Activated CD4-positive, alpha-beta T cell treated with anti-CD3 and anti-CD28 coated beads, Interleukin-2, amount 10 ng/mL, durations not matched to agents 24 days and 14 days (primary cell): Measurements from ENCODE around the gene ALDOB. TPM values are rescaled to one million over a fixed set of nuclear protein-coding genes. Genes with fewer than 3 reads are reported as not detected.

Source experiments
- DNase-seq: peaks from one replicate; pipeline ENCODE4 v3.0.0; 2022
- H3K27ac Mint-ChIP-seq: one replicate; pipeline ENCODE4 v1.8.0; 2022; ENCODE audit warnings: mild to moderate bottlenecking, mixed read lengths
- H3K27me3 Mint-ChIP-seq: one replicate; pipeline ENCODE4 v1.8.0; 2022; ENCODE audit warnings: mixed read lengths
- H3K36me3 Mint-ChIP-seq: one replicate; pipeline ENCODE4 v1.8.0; 2022; ENCODE audit warnings: low read depth, mild to moderate bottlenecking, mixed read lengths
- H3K4me1 Mint-ChIP-seq: one replicate; pipeline ENCODE4 v1.8.0; 2021; ENCODE audit warnings: mixed read lengths
- H3K4me3 Mint-ChIP-seq: one replicate; pipeline ENCODE4 v1.8.0; 2022; ENCODE audit warnings: mild to moderate bottlenecking, moderate library complexity, mixed read lengths
- H3K9me3 Mint-ChIP-seq: one replicate; pipeline ENCODE4 v1.8.0; 2021; ENCODE audit warnings: mixed read lengths
- intact Hi-C: fragments of 100-400 bp; cut with micrococcal nuclease; formaldehyde crosslinking; loops from one replicate; pipeline ENCODE4 v1.15.1; 2023
- total RNA-seq: library from RNA; stranded (reverse); gene quantifications from 2 replicates; pipeline ENCODE4 v1.2.3, GENCODE V29; 2022

Gene ALDOB
- total RNA-seq, 1 donor from 2014 or later, result not detected

DNA sequence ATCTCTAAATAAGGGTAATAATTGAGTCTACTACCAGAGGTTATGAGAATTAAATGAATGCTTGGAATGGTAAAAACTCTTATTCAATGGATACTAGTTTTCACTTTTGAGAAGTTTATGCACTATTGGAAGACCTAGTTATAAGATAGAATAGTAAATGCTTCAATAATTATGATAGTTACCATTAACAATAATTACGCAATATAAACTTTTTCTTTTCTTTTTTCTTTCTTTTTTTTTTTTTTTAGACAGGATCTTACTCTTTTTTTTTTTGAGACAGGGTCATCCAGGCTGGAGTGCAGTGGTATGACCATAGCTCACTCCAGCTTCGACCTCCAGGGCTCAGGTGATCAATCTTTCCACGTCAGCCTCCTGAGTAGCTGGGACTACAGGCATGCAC is 6.7 kb downstream of the ALDOB start:
- H3K4me1 Mint-ChIP-seq, result no peaks in the 10 kb centered on the region
- peaks cover 4% of the 10 kb centered on the region for H3K9me3 Mint-ChIP-seq
- H3K27me3 Mint-ChIP-seq, result no peaks in the 10 kb centered on the region
- intact Hi-C loops, result no loop called here
- no peak for DNase-seq
- H3K36me3 Mint-ChIP-seq, result no peaks in the 10 kb centered on the region
- H3K27ac Mint-ChIP-seq, result no peak overlapping the region
- H3K4me3 Mint-ChIP-seq, result no peak overlapping the region

DNA sequence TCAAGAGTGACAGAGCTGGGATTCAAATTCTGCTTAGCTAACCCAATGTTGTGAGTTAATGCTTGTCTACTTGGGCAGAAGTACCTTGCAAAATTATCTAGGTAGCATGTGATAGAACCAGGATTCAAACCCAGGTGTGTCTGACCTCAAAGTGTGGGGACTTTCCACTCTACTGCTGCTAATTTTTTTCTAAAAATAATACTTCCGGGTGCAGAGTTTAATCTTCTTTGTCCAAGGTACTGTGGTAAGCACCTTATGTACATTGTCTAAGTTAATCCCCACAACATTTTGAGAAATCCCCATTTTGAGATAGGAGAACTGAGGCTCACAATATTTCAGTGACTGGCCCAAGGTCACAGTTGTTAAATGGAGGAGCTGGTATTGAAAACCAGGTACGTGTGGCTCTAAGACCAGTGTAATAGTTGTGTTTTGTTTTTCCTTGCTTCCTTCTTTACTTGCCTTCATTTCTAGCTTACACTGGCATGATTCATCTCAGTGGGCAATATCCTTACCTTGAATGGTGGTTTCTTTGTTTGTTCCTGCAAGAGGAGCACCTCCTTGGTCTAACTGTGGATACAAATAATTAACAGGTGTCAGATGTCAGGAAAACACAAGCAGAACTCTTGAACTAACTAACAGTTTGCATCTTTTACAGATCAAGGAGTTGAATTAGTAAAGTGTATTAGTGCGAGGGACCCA is 7.5 kb downstream of the ALDOB start:
- no peak for DNase-seq
- H3K4me3 Mint-ChIP-seq, result no peak overlapping the region
- H3K27me3 Mint-ChIP-seq, result no peaks in the 10 kb centered on the region
- H3K9me3 Mint-ChIP-seq, result peaks cover 8% of the 10 kb centered on the region
- H3K36me3 Mint-ChIP-seq, result no peaks in the 10 kb centered on the region
- H3K4me1 Mint-ChIP-seq, result no peaks in the 10 kb centered on the region
- intact Hi-C loops, result no loop called here
- no peak overlapping the region for H3K27ac Mint-ChIP-seq

DNA sequence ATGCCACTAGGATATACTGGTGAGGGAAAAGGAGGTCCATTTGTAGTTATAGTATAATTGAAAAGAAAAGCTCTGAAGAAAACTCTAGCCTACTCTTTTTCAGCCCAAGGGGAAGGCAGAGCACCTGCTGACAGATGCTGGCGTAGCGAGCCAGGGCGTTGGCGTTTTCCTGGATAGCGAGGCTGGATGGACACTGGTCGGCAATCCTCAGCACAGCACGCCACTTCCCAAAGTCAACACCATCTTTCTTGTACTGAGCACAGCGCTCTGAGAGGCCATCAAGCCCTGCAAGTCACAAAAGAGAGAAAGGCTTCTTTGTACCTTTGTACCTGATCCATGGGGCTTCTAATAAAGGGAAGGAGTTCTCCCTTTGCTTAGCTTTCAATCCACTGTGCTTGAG is 8.2 kb downstream of the ALDOB start:
- intact Hi-C loops, result no loop called here
- no peak overlapping the region for H3K4me3 Mint-ChIP-seq
- DNase-seq, result no peak
- H3K9me3 Mint-ChIP-seq, result peaks cover 8% of the 10 kb centered on the region
- no peak overlapping the region for H3K27ac Mint-ChIP-seq
- no peaks in the 10 kb centered on the region for H3K27me3 Mint-ChIP-seq
- no peaks in the 10 kb centered on the region for H3K4me1 Mint-ChIP-seq
- no peaks in the 10 kb centered on the region for H3K36me3 Mint-ChIP-seq

DNA sequence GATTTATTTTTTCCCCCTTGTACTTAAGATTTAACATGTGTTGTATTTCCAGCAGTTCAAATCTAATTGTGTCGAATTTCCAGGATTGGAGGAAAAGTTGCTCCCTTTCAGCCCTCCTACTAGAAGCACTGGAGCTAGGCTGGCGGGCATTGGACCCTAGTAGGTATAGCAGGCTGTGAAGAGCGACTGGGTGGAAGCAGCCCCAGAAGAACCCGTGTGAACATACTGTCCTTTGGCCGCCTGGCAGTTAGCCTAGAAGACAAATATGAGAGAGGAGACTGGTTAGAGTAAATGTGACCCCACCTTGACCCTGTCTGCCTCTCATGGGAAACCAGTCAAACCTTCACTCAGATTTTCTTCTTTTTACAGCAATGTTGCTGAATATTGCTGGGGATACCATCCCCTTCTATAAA is 13.9 kb downstream of the ALDOB start:
- intact Hi-C loops, result no loop called here
- Mint-ChIP-seq H3K4me1 (no peaks in the 10 kb centered on the region), H3K4me3 (no peak overlapping the region), H3K27ac (no peak overlapping the region), H3K9me3 (peaks cover 19% of the 10 kb centered on the region), H3K27me3 (no peaks in the 10 kb centered on the region), H3K36me3 (peaks cover 2% of the 10 kb centered on the region)
- DNase-seq, result no peak

DNA sequence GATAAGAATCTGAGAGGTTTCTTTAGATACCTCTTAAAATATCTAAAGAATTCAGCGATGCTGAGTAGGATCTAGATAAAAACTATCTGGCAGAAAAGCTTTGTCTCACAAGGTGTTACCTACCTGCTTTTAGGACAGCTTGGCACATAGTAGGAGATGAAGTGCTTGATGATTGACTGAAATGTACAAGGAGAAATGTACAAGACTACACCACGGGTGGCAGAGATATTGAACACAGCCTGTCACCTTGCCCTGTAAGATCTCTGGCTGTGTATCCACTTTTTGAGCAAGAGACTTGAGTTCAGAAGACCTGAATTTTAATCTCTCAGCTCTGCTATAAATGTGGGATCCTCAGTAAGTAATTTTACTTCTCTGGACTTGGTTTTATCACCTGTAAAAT is 15.7 kb downstream of the ALDOB start:
- DNase-seq, result no peak
- Mint-ChIP-seq H3K27ac (no peak overlapping the region), H3K4me3 (no peak overlapping the region), H3K4me1 (no peaks in the 10 kb centered on the region), H3K9me3 (peaks cover 23% of the 10 kb centered on the region), H3K27me3 (no peaks in the 10 kb centered on the region), H3K36me3 (peaks cover 2% of the 10 kb centered on the region)
- intact Hi-C loops, result no loop called here

DNA sequence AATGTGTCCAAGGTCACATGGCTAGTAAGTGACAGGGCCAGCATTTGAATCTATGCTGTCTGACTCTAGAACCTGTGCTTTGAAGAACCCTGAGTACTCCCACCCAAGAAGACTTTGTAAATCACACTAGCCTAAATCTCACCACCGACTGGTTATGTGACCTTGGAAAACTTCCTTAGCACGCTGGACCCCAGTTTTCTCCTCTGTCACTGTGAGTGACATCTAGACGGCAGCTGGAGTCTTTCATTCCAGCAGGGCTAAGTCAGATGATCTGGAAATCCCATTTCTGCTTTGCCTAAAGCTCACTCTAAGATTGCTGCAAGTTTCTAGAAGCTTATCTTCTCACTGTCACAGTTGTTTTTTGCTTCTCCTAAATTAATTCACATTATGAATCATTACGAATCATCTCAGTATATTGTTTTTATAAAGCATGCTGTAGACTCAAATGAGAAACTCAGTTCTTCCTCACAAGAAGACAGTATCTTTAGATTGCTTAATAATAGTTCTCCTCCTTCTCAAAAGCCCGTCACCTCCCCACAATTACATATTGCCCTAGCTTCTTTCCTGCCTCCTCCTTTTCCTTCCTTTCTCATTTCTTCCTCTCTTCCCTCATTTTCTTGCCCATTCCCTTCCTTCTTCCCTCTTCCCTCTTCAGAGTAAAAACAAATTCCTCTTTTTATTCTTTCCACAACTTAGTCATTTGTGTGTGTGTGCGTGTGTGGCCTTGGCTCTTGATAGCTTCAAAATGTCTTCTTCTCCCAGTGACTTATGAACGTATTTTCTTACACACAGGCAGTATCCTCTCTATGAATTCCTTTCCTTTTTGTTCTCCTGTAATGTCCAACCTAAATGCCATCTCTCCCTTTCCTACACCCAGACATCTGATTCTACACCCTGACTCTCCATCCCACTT is 16.8 kb downstream of the ALDOB start:
- H3K36me3 Mint-ChIP-seq, result peaks cover 2% of the 10 kb centered on the region
- intact Hi-C loops, result no loop called here
- DNase-seq, result no peak
- H3K4me1 Mint-ChIP-seq, result no peaks in the 10 kb centered on the region
- no peaks in the 10 kb centered on the region for H3K27me3 Mint-ChIP-seq
- peaks cover 25% of the 10 kb centered on the region for H3K9me3 Mint-ChIP-seq
- H3K4me3 Mint-ChIP-seq, result no peak overlapping the region
- H3K27ac Mint-ChIP-seq, result no peak overlapping the region

DNA sequence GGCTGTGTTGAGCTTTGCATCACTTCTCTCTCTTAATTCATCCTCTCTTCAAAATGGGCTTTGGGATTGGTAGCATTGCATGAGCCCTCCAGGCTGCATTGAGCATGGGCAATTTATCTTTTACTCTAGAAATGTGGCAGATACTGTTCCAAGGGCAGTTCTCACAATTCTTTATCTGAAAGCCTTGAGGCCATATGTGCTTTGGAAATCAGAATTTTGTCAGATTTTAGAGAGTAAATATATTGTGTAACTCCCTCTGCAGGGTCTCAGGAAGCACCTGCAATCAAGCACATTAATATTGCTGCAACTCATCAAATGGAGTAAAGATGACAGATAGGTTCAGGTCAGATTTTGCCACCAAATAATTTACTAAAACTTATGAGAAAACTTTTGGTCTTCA is 17.6 kb downstream of the ALDOB start:
- no peaks in the 10 kb centered on the region for H3K4me1 Mint-ChIP-seq
- no peak overlapping the region for H3K4me3 Mint-ChIP-seq
- intact Hi-C loops, result no loop called here
- peaks cover 4% of the 10 kb centered on the region for H3K36me3 Mint-ChIP-seq
- no peaks in the 10 kb centered on the region for H3K27me3 Mint-ChIP-seq
- peaks cover 27% of the 10 kb centered on the region for H3K9me3 Mint-ChIP-seq
- H3K27ac Mint-ChIP-seq, result no peak overlapping the region
- DNase-seq, result no peak

DNA sequence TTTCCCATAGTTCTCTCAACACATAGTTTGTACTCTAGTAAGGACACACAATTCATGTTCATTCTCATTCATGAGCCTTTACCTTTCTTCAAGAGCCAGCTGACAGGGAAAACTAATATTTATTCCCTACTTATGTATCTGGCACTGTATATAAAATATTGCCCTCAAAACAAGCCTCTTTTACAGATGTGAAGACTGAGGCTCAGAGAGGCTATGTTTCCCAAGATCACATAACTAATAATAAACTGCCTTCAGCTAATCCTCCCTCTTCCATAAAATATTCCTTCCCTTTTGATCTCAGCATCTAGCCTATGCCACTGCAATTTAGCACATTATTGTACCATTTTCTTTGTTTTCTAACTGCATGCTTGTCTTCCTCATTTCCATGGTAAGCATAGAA is 18.2 kb downstream of the ALDOB start:
- Mint-ChIP-seq H3K4me3 (no peak overlapping the region), H3K27ac (no peak overlapping the region), H3K36me3 (peaks cover 4% of the 10 kb centered on the region), H3K4me1 (no peaks in the 10 kb centered on the region), H3K9me3 (peaks cover 27% of the 10 kb centered on the region), H3K27me3 (no peaks in the 10 kb centered on the region)
- intact Hi-C loops, result no loop called here
- no peak for DNase-seq

DNA sequence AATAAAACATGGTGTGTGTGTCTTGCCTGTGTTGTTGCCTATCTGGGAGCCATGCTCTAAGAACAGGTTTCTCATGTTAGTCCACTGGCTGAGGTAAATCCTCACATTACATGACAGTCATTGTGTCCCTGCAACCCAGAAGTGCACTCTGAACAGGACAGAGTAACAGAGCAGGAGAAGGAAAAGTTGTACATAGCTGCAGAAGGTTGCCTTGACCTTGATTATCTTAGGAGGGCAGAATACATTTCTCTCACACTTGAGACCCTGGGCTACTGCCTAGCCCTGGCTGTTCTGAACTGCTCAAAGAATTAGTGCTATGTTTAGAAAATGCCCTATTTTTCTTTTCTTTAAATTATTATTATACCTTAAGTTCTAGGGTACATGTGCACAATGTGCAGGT is 20.0 kb downstream of the ALDOB start:
- no peaks in the 10 kb centered on the region for H3K27me3 Mint-ChIP-seq
- no peak overlapping the region for H3K27ac Mint-ChIP-seq
- peaks cover 14% of the 10 kb centered on the region for H3K36me3 Mint-ChIP-seq
- H3K9me3 Mint-ChIP-seq, result peaks cover 32% of the 10 kb centered on the region
- intact Hi-C loops, result no loop called here
- H3K4me3 Mint-ChIP-seq, result no peak overlapping the region
- no peaks in the 10 kb centered on the region for H3K4me1 Mint-ChIP-seq
- DNase-seq, result no peak

DNA sequence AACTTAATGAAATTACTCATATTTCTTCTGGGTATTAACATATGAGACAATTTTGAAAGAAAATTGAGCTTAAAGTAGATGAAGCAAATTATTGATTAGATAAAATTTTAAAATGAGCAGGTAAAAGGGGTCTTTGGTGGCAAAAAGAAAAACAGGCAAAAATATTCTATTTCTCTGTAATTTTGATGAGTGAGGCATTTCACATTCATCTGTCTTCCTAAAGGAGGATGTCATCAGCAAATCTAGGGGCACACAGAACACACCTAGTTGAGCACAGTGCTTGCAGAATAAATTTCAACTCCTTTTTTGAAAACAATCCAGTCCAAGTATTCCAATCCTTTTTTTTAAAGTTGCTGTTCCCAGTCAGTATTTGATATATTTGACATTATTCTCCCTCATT is 20.7 kb downstream of the ALDOB start:
- no peaks in the 10 kb centered on the region for H3K4me1 Mint-ChIP-seq
- H3K4me3 Mint-ChIP-seq, result no peak overlapping the region
- peaks cover 17% of the 10 kb centered on the region for H3K36me3 Mint-ChIP-seq
- DNase-seq, result no peak
- H3K27ac Mint-ChIP-seq, result no peak overlapping the region
- intact Hi-C loops, result no loop called here
- no peaks in the 10 kb centered on the region for H3K27me3 Mint-ChIP-seq
- H3K9me3 Mint-ChIP-seq, result peaks cover 32% of the 10 kb centered on the region

DNA sequence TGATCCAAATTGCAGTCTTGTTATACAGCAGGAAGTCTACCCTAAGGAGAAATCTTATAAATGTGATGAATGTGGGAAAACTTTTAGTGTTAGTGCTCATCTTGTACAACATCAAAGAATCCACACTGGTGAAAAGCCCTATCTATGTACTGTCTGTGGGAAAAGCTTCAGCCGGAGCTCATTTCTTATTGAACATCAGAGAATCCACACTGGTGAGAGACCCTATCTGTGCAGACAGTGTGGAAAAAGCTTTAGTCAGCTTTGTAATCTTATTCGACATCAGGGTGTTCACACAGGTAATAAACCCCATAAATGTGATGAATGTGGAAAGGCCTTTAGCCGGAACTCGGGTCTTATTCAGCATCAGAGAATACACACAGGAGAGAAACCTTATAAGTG is 26.5 kb downstream of the ALDOB start:
- Mint-ChIP-seq H3K4me3 (no peak overlapping the region), H3K36me3 (peaks cover 68% of the 10 kb centered on the region), H3K27me3 (no peaks in the 10 kb centered on the region), H3K9me3 (peaks cover 37% of the 10 kb centered on the region), H3K4me1 (no peaks in the 10 kb centered on the region), H3K27ac (no peak overlapping the region)
- intact Hi-C loops, result no loop called here
- DNase-seq, result no peak

DNA sequence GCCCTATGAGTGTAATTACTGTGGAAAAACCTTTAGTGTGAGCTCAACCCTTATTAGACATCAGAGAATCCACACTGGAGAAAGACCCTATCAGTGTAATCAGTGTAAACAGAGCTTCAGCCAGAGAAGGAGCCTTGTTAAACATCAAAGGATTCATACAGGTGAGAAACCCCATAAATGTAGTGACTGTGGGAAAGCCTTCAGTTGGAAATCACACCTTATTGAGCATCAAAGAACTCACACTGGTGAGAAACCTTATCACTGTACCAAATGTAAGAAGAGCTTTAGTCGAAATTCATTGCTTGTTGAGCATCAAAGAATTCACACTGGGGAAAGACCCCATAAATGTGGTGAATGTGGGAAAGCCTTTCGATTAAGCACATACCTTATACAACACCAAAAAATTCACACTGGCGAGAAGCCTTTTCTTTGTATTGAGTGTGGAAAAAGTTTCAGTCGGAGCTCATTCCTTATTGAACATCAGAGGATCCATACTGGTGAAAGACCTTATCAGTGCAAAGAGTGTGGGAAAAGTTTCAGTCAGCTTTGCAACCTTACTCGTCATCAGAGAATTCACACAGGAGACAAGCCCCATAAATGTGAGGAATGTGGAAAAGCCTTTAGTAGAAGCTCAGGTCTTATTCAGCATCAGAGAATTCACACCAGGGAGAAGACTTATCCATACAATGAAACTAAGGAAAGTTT is 27.0 kb downstream of the ALDOB start:
- Mint-ChIP-seq H3K36me3 (peaks cover 73% of the 10 kb centered on the region), H3K9me3 (peaks cover 38% of the 10 kb centered on the region), H3K4me3 (no peak overlapping the region), H3K27ac (no peak overlapping the region), H3K27me3 (no peaks in the 10 kb centered on the region), H3K4me1 (peaks cover 2% of the 10 kb centered on the region)
- no peak for DNase-seq
- intact Hi-C loops, result no loop called here

DNA sequence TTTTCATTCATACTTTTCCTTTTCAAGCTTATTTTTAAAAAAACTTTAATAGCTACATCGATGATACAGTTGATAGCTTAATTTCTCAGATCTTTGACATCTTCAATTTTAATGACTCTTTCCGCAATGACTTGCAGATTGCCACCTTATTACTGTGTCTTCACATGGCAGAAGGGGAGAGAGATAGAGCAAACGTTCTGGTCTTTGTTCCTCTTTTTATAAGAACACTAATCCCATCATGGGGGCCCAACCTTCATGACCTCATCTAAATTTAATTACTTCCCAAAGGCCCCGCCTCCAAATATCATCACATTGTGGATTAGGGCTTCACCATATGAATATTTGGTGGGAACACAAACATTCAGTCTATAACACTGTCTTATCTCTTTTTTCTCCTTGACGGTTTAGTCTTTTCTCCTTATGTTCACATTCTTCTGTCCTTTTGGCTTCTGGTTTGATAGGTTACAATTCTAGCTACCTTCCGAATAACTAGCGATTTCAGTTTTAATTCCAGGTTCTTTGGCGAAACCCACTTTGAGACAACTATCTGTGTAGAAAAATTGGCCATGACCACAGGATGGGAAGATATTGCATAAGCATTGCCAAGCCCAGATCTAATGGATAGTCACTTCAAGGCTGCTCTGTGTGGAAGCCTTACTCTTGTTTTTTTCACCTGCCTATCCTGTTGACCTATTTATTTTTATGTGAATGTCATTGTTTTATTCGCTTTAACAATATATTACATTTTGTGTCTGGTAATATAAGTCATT is 31.9 kb downstream of the ALDOB start:
- intact Hi-C loops, result loop anchor here (5.0 kb wide), 1 partner anchor 54 kb away; no protein-coding TSS in a partner anchor

More for the DNA sequence above, 31.9 kb downstream of the ALDOB start:
- Mint-ChIP-seq H3K4me1 (peaks cover 29% of the 10 kb centered on the region), H3K27me3 (no peaks in the 10 kb centered on the region), H3K9me3 (peaks cover 46% of the 10 kb centered on the region), H3K4me3 (no peak overlapping the region), H3K36me3 (peaks cover 85% of the 10 kb centered on the region), H3K27ac (no peak overlapping the region)
- no peak for DNase-seq
